ENCODE measurements around the gene ZBTB4.

The ZBTB4 gene

GRCh38 chr17:7417056-7417655, 62.3 kb downstream of the ZBTB4 start:
- DNase-seq = no peak

- DNase-seq = no peak
Observed at GRCh38 chr17:7416323-7416722, 63.1 kb downstream of the ZBTB4 start.

GRCh38 chr17:7415784-7416183, 63.6 kb downstream of the ZBTB4 start:
- no peak for DNase-seq

GRCh38 chr17:7414837-7415236, 64.6 kb downstream of the ZBTB4 start:
- DNase-seq = no peak

- no peak for DNase-seq
Observed at GRCh38 chr17:7413346-7413985, 66.0 kb downstream of the ZBTB4 start.

- DNase-seq = no peak
Observed at GRCh38 chr17:7411427-7411750, 68.0 kb downstream of the ZBTB4 start.

- DNase-seq = no peak
Observed at GRCh38 chr17:7410634-7411426, 68.6 kb downstream of the ZBTB4 start.

GRCh38 chr17:7409716-7410115, 69.7 kb downstream of the ZBTB4 start:
- DNase-seq = no peak

All from RPMI8226 (cell line).